Measurements from ENCODE around the gene WFIKKN2. TPM values are rescaled to one million over a fixed set of nuclear protein-coding genes. Genes with fewer than 3 reads are reported as not detected.

The WFIKKN2 gene
- total and polyA plus RNA-seq, 2 of the 13 experiments (the other 11 are each of a cell fraction or from before 2014, with no cell fraction given) = not detected

DNA sequence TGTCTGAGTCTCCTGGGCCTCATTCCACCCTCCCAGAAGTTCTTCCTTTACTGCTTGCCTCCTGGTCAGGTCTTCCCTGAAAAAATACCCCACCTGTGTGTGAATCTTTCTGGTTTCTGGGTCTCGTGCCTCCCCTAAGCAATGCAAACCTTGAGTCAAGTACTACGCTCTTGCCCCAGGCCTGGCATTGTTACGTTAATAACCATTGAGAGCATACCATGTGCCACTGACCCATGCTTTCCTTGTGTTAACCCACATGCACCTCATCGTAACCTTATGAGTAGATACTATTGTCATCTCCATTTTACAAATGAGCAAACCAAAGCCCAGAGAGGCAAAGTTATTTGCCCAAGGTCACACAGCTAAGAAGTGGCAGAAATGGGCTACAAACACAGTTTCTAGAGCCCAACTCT, 56.2 kb downstream of the WFIKKN2 start (continued):
- TF ChIP-seq, protein P1, sequence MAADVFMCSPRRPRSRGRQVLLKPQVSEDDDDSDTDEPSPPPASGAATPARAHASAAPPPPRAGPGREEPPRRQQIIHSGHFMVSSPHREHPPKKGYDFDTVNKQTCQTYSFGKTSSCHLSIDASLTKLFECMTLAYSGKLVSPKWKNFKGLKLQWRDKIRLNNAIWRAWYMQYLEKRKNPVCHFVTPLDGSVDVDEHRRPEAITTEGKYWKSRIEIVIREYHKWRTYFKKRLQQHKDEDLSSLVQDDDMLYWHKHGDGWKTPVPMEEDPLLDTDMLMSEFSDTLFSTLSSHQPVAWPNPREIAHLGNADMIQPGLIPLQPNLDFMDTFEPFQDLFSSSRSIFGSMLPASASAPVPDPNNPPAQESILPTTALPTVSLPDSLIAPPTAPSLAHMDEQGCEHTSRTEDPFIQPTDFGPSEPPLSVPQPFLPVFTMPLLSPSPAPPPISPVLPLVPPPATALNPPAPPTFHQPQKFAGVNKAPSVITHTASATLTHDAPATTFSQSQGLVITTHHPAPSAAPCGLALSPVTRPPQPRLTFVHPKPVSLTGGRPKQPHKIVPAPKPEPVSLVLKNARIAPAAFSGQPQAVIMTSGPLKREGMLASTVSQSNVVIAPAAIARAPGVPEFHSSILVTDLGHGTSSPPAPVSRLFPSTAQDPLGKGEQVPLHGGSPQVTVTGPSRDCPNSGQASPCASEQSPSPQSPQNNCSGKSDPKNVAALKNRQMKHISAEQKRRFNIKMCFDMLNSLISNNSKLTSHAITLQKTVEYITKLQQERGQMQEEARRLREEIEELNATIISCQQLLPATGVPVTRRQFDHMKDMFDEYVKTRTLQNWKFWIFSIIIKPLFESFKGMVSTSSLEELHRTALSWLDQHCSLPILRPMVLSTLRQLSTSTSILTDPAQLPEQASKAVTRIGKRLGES (CRISPR knock-in tag; IDR thresholded peaks at IDR 0.05; ENCODE audit: borderline replicate concordance) = no peak
- TF ChIP-seq KLF6 (CRISPR knock-in tag; IDR thresholded peaks at IDR 0.05) = no peak
- TF ChIP-seq ZNF788 (CRISPR knock-in tag; IDR thresholded peaks at IDR 0.05; ENCODE audit: borderline replicate concordance) = peak; percentile 35; the same call in 1 of the 2 replicates
- 0 out of 2 replicates have a peak, but pooled peaks have one; percentile 23 for TF ChIP-seq KAT7 (CRISPR knock-in tag; IDR thresholded peaks at IDR 0.05; ENCODE audit: borderline replicate concordance)
- TF ChIP-seq, protein P2, sequence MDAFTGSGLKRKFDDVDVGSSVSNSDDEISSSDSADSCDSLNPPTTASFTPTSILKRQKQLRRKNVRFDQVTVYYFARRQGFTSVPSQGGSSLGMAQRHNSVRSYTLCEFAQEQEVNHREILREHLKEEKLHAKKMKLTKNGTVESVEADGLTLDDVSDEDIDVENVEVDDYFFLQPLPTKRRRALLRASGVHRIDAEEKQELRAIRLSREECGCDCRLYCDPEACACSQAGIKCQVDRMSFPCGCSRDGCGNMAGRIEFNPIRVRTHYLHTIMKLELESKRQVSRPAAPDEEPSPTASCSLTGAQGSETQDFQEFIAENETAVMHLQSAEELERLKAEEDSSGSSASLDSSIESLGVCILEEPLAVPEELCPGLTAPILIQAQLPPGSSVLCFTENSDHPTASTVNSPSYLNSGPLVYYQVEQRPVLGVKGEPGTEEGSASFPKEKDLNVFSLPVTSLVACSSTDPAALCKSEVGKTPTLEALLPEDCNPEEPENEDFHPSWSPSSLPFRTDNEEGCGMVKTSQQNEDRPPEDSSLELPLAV (CRISPR knock-in tag; conservative IDR thresholded peaks at IDR 0.05; ENCODE audit: low read depth) = no peak
- TF ChIP-seq ZBTB7B (CRISPR knock-in tag; IDR thresholded peaks at IDR 0.05) = 0 out of 2 replicates have a peak, but pooled peaks have one; percentile 53
- no peak for TF ChIP-seq EED (CRISPR knock-in tag; IDR thresholded peaks at IDR 0.05)
- TF ChIP-seq ZFX (CRISPR knock-in tag; IDR thresholded peaks at IDR 0.05; ENCODE audit: low read depth) = peak; percentile 44
- TF ChIP-seq HDAC1 (CRISPR knock-in tag; IDR thresholded peaks at IDR 0.05) = peak; percentile 39; the same call in 1 of the 2 replicates
- TF ChIP-seq FOXO1 (CRISPR knock-in tag; IDR thresholded peaks at IDR 0.05) = 0 out of 2 replicates have a peak, but pooled peaks have one; percentile 9
- TF ChIP-seq, protein P3, sequence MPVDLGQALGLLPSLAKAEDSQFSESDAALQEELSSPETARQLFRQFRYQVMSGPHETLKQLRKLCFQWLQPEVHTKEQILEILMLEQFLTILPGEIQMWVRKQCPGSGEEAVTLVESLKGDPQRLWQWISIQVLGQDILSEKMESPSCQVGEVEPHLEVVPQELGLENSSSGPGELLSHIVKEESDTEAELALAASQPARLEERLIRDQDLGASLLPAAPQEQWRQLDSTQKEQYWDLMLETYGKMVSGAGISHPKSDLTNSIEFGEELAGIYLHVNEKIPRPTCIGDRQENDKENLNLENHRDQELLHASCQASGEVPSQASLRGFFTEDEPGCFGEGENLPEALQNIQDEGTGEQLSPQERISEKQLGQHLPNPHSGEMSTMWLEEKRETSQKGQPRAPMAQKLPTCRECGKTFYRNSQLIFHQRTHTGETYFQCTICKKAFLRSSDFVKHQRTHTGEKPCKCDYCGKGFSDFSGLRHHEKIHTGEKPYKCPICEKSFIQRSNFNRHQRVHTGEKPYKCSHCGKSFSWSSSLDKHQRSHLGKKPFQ (CRISPR knock-in tag; IDR thresholded peaks at IDR 0.05; ENCODE audit: insufficient replicate concordance) = peak; percentile 31
- TF ChIP-seq ZSCAN29 (CRISPR knock-in tag; conservative IDR thresholded peaks at IDR 0.05) = no peak
- TF ChIP-seq ZNF615 (CRISPR knock-in tag; IDR thresholded peaks at IDR 0.05; ENCODE audit: borderline replicate concordance) = no peak
- TF ChIP-seq, protein P4, sequence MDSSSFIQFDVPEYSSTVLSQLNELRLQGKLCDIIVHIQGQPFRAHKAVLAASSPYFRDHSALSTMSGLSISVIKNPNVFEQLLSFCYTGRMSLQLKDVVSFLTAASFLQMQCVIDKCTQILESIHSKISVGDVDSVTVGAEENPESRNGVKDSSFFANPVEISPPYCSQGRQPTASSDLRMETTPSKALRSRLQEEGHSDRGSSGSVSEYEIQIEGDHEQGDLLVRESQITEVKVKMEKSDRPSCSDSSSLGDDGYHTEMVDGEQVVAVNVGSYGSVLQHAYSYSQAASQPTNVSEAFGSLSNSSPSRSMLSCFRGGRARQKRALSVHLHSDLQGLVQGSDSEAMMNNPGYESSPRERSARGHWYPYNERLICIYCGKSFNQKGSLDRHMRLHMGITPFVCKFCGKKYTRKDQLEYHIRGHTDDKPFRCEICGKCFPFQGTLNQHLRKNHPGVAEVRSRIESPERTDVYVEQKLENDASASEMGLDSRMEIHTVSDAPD (CRISPR knock-in tag; IDR thresholded peaks at IDR 0.05) = no peak
- TF ChIP-seq, protein P5, sequence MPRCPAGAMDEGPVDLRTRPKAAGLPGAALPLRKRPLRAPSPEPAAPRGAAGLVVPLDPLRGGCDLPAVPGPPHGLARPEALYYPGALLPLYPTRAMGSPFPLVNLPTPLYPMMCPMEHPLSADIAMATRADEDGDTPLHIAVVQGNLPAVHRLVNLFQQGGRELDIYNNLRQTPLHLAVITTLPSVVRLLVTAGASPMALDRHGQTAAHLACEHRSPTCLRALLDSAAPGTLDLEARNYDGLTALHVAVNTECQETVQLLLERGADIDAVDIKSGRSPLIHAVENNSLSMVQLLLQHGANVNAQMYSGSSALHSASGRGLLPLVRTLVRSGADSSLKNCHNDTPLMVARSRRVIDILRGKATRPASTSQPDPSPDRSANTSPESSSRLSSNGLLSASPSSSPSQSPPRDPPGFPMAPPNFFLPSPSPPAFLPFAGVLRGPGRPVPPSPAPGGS (CRISPR knock-in tag; IDR thresholded peaks at IDR 0.05) = no peak
- TF ChIP-seq ZNF768 (CRISPR knock-in tag; IDR thresholded peaks at IDR 0.05) = peak; percentile 94; the same call in 1 of the 2 replicates
- peak; percentile 43; the same call in 1 of the 2 replicates for TF ChIP-seq ZNF772 (CRISPR knock-in tag; IDR thresholded peaks at IDR 0.05)
- no peak for TF ChIP-seq CAMTA2 (CRISPR knock-in tag; IDR thresholded peaks at IDR 0.05; ENCODE audit: borderline replicate concordance)
- 0 out of 2 replicates have a peak, but pooled peaks have one; percentile 26 for TF ChIP-seq ZFY (CRISPR knock-in tag; IDR thresholded peaks at IDR 0.05)
- 0 out of 2 replicates have a peak, but pooled peaks have one; percentile 53 for TF ChIP-seq TSC22D2 (CRISPR knock-in tag; IDR thresholded peaks at IDR 0.05; ENCODE audit: borderline replicate concordance)
- peak; percentile 45; the same call in 1 of the 2 replicates for TF ChIP-seq ZNF232 (CRISPR knock-in tag; IDR thresholded peaks at IDR 0.05; ENCODE audit: borderline replicate concordance)
